GM12878 (cell line): Measurements from ENCODE around the gene PLCB4. TPM values are rescaled to one million over a fixed set of nuclear protein-coding genes. Genes with fewer than 3 reads are reported as not detected.

ENCODE experiments used
- ATAC-seq: fragments of 200-7000 bp; cut with Tn5 transposase; 3 replicates; pipeline ENCODE4 v1.9.1; 2020; ENCODE audit warnings: mild to moderate bottlenecking, moderate library complexity
- BruUV-seq: library from RNA; stranded (reverse); fragments of 400-500 nt; replicated peaks from 2 replicates; lab custom pipeline; 2021; lab: Mats Ljungman, UMichigan
- CTCF ChIA-PET: fragments of 300-600 bp; sonication (Branson Sonifier 250); formaldehyde crosslinking; extraction: SDS; loops from one replicate; lab custom pipeline; 2021; ENCODE audit warnings: inconsistent platforms; lab: Yijun Ruan, JAX
- POLR2A ChIA-PET: fragments of 350-600 bp; formaldehyde crosslinking; extraction: SDS; loops from one replicate; lab custom pipeline; 2021; ENCODE audit warnings: inconsistent platforms; lab: Charles Lee
- RAD21 ChIA-PET: fragments of 300-600 bp; sonication (Branson Sonifier 250); formaldehyde crosslinking; loops from one replicate; lab custom pipeline; 2023; ENCODE audit warnings: antibody characterized with exemption; ENCODE audit not compliant: unreplicated experiment; lab: Charles Lee
- SMC1A ChIA-PET: fragments of 300-600 bp; sonication (Branson Sonifier 250); formaldehyde crosslinking; loops from one replicate; lab custom pipeline; 2023; ENCODE audit not compliant: unreplicated experiment, uncharacterized antibody; lab: Charles Lee
- DNase-seq: peaks from one replicate; pipeline ENCODE4 v3.0.0-alpha.2; 2011; ENCODE audit warnings: low read depth, low spot score
- FAIRE-seq: peaks from 3 replicates; lab custom pipeline; 2011; peaks lifted over from hg19 to GRCh38; lab: Jason Lieb, UNC
- H2AFZ ChIP-seq: 2 replicates; pipeline ENCODE4 v1.6.0; 2011; ENCODE audit warnings: low read depth, low read length, control low read depth; ENCODE audit not compliant: control insufficient read depth
- H3K27ac ChIP-seq: 2 replicates; pipeline ENCODE4 v1.5.1; 2011; ENCODE audit warnings: control low read depth; ENCODE audit not compliant: control insufficient read depth, insufficient read depth
- H3K27me3 ChIP-seq, 2 experiments: replicated peaks in 1 of 2; 2 replicates each; pipeline versions ENCODE4 v1.6.0 to v1.6.1; 2011; ENCODE audit warnings: low read length in 1 of 2; ENCODE audit not compliant: control insufficient read depth in 2 of 2, insufficient read depth in 2 of 2
- H3K36me3 ChIP-seq, 2 experiments: 2 replicates each; pipeline ENCODE4 v1.5.1; 2011; ENCODE audit warnings: low read length in 1 of 2; ENCODE audit not compliant: control insufficient read depth in 2 of 2, insufficient read depth in 2 of 2
- H3K4me1 ChIP-seq: 2 replicates; pipeline ENCODE4 v1.6.1; 2011; ENCODE audit warnings: mild to moderate bottlenecking, low read length, moderate library complexity, mixed read lengths; ENCODE audit not compliant: control insufficient read depth, insufficient read depth
- H3K4me2 ChIP-seq: 2 replicates; pipeline ENCODE4 v1.6.0; 2011; ENCODE audit warnings: control low read depth; ENCODE audit not compliant: control insufficient read depth, insufficient read depth
- H3K4me3 ChIP-seq: fragments of 200-600 bp; sonication (generic); 2 replicates; pipeline ENCODE4 v1.5.1; 2016
- H3K79me2 ChIP-seq: 2 replicates; pipeline ENCODE4 v1.6.0; 2011; ENCODE audit warnings: low read length; ENCODE audit not compliant: control insufficient read depth, insufficient read depth
- H3K9ac ChIP-seq: 2 replicates; pipeline ENCODE4 v1.8.0; 2011; ENCODE audit warnings: low read length, control low read depth, mixed read lengths; ENCODE audit not compliant: control insufficient read depth, insufficient read depth
- H3K9me3 ChIP-seq: replicated peaks from 3 replicates; pipeline ENCODE4 v1.5.1; 2011; ENCODE audit warnings: mild to moderate bottlenecking, low read length; ENCODE audit not compliant: control insufficient read depth, insufficient read depth
- H4K20me1 ChIP-seq: 2 replicates; pipeline ENCODE4 v1.6.0; 2011; ENCODE audit not compliant: control insufficient read depth, insufficient read depth
- ATF3 ChIP-seq: IDR thresholded peaks from 2 replicates; pipeline ENCODE4 v1.6.1; 2011; ENCODE audit warnings: low read depth, mild to moderate bottlenecking, low read length, moderate library complexity, borderline replicate concordance; ENCODE audit errors: extremely low read depth
- CHD1 ChIP-seq: IDR thresholded peaks from 2 replicates; pipeline ENCODE4 v1.6.1; 2012; ENCODE audit warnings: low read depth, low read length, improper control_type of control experiment
- RAD21 ChIP-seq: IDR thresholded peaks from 2 replicates; pipeline ENCODE4 v1.6.1; 2011; ENCODE audit warnings: mild to moderate bottlenecking, low read depth, low read length, moderate library complexity; ENCODE audit not compliant: insufficient read depth
- SP1 ChIP-seq: IDR thresholded peaks from one replicate; pipeline ENCODE4 v1.6.1; 2011; ENCODE audit warnings: low read depth, low read length
- TBL1XR1 ChIP-seq: IDR thresholded peaks from 2 replicates; pipeline ENCODE4 v1.6.1; 2012; ENCODE audit warnings: low read depth, low read length, improper control_type of control experiment
- WGBS: methylation state at CpG from one replicate; pipeline ENCODE4 v1.1.6; 2016; ENCODE audit warnings: low lambda C conversion rate; ENCODE audit not compliant: insufficient replicate concordance, insufficient coverage; ENCODE audit errors: missing lambda C conversion rate; 5-methylcytosine and 5-hydroxymethylcytosine counted together
- in situ Hi-C: fragments of 300-500 bp; cut with MboI; formaldehyde crosslinking; loops from 9 replicates; pipeline ENCODE4 v1.14.3; 2018; ENCODE audit warnings: mixed read lengths
- intact Hi-C: fragments of 100-400 bp; cut with micrococcal nuclease; formaldehyde crosslinking; loops from one replicate; pipeline ENCODE4 v1.14.2; 2022; ENCODE audit not compliant: unreplicated experiment
- polyA plus RNA-seq, 11 experiments: library from polyadenylated mRNA; depleted of rRNA in 4 of 11; unstranded in 6 of 11; stranded (reverse) in 5 of 11; fragments of >200 nt; fragmentation: Nextera tagmentation in 4 of 11; fragmentation: Illumina TruSeq in 1 of 11; extraction: Ambion mirVana in 4 of 11; extraction: Trizol in 1 of 11; gene quantifications; 1 replicate in 1 of 11; 2 replicates in 10 of 11; pipeline versions ENCODE4 v1.2.1 to v1.2.3, GENCODE V29; 2011 to 2016; ENCODE audit warnings: inconsistent platforms in 2 of 11, missing spikeins in 2 of 11, low read depth in 1 of 11
- total RNA-seq, 4 experiments: library from RNA; depleted of rRNA in 3 of 4; stranded (reverse); fragments of >200 nt in 3 of 4; fragmentation: Illumina TruSeq in 1 of 4; extraction: Trizol in 1 of 4; gene quantifications; 2 replicates each; pipeline versions ENCODE4 v1.2.1 to v1.2.3, GENCODE V29; 2013 to 2021

The PLCB4 gene
- total and polyA plus RNA-seq, 10 of the 15 experiments (the other 5 are each of a cell fraction or from before 2014, with no cell fraction given) = not detected

GRCh38 chr20:9280666-9281065 is 211.8 kb downstream of the PLCB4 start:
- Histone ChIP-seq H3K4me1 (no peaks in the 10 kb centered on the region), H3K9me3 (no peaks in the 10 kb centered on the region), H4K20me1 (no peaks in the 10 kb centered on the region), H3K36me3 (no peaks in the 10 kb centered on the region), H3K4me2 (no peak overlapping the region), H3K79me2 (no peaks in the 10 kb centered on the region), H3K9ac (no peak overlapping the region), H3K27me3 (peaks cover 0 to 3% of the 10 kb centered on the region in 2 experiments; a peak in 2 of 4 replicates), H3K27ac (no peak overlapping the region), H2AFZ (no peak overlapping the region), H3K4me3 (no peak overlapping the region)
- in situ Hi-C loops = no loop called here
- ChIA-PET POLR2A (no interaction called here), CTCF (no interaction called here), RAD21 (no interaction called here), SMC1A (no interaction called here)
- WGBS = 59% methylated on average over 5 of the region's 5 CpGs
- DNase-seq (no peak), FAIRE-seq (no peak), ATAC-seq (no peak)
- no peak for TF ChIP-seq CHD1
- no TSS peak for BruUV-seq
- intact Hi-C loops = no loop called here

DNA sequence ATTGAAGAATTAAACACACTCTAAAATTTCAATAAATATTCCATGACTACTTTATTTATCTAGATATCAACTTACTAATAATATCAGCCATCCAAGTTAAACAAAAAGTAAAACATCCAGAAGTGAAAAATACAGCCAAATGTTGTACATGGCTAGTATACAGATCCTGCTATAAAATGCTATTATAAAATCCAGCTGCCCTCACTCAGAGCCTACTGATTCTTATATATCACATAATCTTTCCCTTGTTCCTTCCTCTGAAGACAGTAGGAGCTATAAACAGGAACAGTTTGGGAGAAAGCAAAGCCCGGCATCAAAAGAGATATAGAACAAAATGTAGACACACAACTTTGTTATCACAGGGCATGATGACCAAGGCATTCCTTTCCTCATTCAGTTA is 212.9 kb downstream of the PLCB4 start:
- Histone ChIP-seq H2AFZ (no peak overlapping the region), H3K4me1 (no peaks in the 10 kb centered on the region), H3K9me3 (no peaks in the 10 kb centered on the region), H3K27ac (no peak overlapping the region), H3K79me2 (no peaks in the 10 kb centered on the region), H3K4me2 (no peak overlapping the region), H3K27me3 (peaks cover 0 to 3% of the 10 kb centered on the region in 2 experiments; a peak in 2 of 4 replicates), H3K36me3 (no peaks in the 10 kb centered on the region), H4K20me1 (no peaks in the 10 kb centered on the region), H3K4me3 (no peak overlapping the region), H3K9ac (no peak overlapping the region)
- CTCF ChIA-PET = no interaction called here
- intact Hi-C loops (no loop called here), in situ Hi-C loops (no loop called here)
- FAIRE-seq (no peak), ATAC-seq (no peak), DNase-seq (no peak)
- POLR2A ChIA-PET = no interaction called here
- no TSS peak for BruUV-seq
- WGBS = 73% methylated on average over 1 of the region's 1 CpG
- RAD21 ChIA-PET = no interaction called here
- SMC1A ChIA-PET = no interaction called here
- TF ChIP-seq RAD21 = no peak
- no peak for TF ChIP-seq ATF3
- TF ChIP-seq SP1 = no peak
- TF ChIP-seq TBL1XR1 = no peak
- TF ChIP-seq, all 136 proteins: peak for 0
